Measurements from ENCODE around the gene ITGB7. TPM values are rescaled to one million over a fixed set of nuclear protein-coding genes. Genes with fewer than 3 reads are reported as not detected.
"Not testable (repeated sequence)": the region's sequence is repeated elsewhere in the genome, so short reads cannot be mapped to it uniquely, and the experiment has no call there.

Gene ITGB7
- total RNA-seq, 1 experiment from 2014 or later = 29.2 TPM

DNA sequence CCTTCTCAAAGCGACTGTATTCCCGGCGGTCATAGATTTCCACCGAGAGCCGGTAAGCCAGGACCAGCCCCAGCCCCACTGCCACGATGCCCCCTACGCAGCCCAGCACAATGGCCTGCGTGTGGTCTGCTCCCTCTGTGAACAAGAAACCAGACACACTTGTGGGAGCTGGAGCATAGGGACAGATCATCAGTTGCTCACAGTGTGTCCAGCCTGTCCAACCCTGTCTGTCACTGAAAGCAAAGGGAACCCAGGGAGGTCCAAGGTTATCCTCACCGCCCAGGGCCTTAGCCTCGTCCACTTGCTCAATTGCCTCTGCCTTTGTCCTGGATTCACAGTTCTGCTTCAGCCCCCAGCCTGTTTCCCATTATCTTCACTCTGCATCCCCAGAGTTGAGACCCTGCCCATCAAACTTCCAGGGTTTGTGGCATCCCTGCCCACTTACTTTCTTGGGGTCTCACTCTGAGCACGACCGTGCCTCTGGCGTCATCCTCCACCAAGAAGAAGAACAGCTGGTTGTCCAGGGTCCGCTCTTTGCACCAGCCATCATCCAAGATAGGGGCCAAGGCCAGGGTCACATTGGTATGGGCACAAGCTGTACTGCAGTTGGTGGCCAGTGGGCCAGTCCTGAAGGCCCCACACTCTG, 15.0 kb downstream of the ITGB7 start:
- in situ Hi-C loops (cut with HindIII; ENCODE audit: low pct_unique_long_range_greater_than_20kb, low sequenced_read_pairs) = no loop called here
- no peak for DNase-seq (ENCODE audit: low read depth, low spot score)

DNA sequence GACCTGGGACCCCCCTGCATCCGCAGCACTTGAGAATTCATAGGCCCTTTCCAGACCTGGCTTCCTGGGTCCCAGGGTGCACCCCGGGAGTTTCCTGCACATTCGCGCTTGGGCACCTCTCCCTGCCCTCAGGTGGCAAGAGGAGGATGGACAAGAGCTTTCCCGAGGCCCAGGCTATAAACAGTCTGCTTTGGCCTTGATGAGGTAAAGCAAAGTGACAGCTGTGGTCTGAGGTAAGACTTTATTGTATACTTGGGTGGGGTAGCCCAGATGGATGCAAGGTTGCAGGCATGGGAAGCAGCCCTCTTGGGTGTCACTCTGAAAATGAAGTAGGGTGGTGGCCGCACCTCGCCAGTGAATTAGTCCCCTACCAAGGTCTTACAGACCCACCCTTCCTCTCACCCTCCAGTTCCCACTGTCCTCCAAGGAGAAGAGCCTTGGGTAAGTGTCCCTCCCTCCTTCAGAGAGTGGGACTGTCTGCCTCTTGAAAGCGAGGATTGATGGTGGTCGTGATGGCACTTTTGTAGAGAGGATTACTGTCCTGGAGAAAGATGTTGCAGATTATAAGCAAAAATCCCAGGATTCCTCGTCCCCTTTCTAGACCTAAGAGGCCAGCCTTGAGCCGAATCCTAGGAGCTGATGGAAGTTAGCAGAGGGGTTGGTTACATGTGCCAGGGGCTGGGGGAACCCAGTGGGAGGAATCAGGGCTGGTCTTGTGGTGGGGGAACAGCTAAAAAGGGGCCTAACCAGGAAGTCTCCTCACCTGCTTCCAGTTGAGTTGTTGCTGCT, 15.8 kb downstream of the ITGB7 start:
- in situ Hi-C loops (cut with HindIII; ENCODE audit: low pct_unique_long_range_greater_than_20kb, low sequenced_read_pairs) = no loop called here

GRCh38 chr12:53190108-53190729, 16.8 kb downstream of the ITGB7 start:
- DNase-seq (ENCODE audit: low read depth, low spot score) = peak; percentile 68
- in situ Hi-C loops (cut with HindIII; ENCODE audit: low pct_unique_long_range_greater_than_20kb, low sequenced_read_pairs) = no loop called here

More for the DNA sequence above, 15.8 kb downstream of the ITGB7 start:
- no peak for DNase-seq (ENCODE audit: low read depth, low spot score)

DNA sequence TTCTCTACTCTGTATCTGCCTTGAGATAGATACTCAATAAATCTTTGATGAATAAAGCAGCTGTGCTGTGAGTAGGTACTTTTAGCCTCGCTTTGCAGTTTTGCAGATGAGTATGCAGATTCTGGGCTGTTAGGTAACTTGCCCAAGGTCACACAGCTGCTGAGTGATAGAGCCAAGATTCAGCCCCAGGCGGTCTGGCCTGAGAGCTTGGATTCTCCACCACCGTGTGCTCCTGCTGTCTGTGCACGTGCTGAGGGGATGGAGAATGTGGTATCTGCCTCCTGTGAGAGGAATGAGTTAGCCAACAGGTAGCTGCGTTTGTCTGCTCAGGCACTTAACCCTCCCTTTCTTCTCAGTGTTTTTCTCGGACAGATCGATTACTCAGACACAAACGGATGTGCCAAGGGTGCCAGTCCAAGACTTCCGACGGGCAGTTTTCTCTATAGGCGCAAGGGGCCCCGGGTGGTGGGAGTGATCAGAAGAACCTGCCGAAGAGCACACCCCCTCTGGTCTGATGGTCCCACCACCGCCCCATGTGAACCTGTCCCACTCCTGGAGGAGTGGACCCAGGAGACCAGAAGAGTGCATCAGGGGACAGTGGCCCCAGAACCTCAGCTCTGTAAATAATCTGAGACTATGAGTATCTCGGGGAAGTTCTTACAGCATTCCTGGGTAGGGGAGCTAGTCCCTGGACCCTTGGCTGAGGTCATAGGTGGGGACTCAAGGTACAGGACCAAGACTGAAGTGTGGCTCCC, 19.7 kb downstream of the ITGB7 start:
- DNase-seq (ENCODE audit: low read depth, low spot score) = no peak
- in situ Hi-C loops (cut with HindIII; ENCODE audit: low pct_unique_long_range_greater_than_20kb, low sequenced_read_pairs) = no loop called here

DNA sequence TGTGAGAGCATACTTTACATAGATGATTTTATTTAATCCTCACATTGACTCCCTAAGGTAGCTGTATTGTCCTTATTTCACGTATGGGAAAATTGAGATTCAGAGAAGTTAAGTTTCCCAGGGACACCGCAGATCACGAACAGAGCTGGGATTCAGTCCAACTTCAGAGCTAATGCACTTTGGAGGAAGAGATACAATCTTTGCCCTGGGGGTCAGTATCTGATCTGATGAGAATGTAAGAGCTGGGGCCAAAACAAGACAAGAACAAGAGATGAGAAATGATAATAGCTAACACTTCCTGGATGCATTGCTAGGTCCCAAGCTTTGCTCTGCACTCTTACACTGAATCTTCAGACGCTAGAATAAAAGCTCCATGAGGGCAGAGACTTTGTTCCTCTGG, 20.3 kb downstream of the ITGB7 start:
- in situ Hi-C loops (cut with HindIII; ENCODE audit: low pct_unique_long_range_greater_than_20kb, low sequenced_read_pairs) = no loop called here
- DNase-seq (ENCODE audit: low read depth, low spot score) = no peak

DNA sequence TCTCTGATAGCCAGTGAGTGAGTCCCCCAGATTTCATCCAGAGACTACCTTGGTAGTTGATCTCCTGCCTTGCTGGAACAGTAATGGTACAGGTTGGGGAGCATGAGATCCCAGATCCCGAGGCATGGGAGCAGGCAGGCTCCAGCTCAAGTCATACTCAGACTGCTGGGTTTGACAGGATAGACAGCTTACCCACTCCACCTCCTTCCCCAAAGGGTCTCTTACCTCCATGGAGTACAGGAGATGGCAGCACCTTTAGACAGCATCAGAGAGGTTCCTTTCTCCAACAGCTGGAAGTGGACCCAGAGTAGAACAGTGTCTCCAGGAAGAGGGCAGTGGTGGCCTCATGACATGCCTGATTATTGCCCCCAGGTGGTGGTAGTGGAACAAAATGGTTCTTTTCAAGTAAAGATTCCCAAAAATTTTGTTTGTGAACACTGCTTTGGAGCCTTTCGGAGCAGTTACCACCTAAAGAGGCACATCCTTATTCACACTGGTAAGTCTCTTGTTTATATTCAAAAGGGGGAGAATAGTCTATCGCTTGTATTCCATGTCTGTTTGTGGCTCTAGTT, 21.4 kb downstream of the ITGB7 start:
- DNase-seq (ENCODE audit: low read depth, low spot score) = no peak
- in situ Hi-C loops (cut with HindIII; ENCODE audit: low pct_unique_long_range_greater_than_20kb, low sequenced_read_pairs) = no loop called here

DNA sequence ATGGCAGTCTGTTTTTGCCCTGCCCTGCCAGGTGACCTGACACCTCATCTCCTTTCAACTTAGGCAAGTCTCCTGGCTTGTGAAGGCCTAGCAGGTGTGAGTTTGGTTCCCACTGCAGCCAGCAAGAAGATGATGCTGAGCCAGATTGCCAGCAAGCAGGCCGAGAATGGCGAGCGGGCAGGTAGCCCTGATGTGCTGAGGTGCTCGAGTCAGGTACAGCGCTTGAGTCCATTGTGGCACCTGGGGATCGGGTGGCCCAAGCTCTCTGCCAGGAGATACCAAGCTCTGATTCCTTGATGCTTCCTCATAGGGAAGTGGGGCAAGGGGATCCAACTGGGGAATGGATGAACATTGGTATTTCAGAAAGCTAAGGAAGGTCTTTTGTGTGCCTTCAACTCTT, 22.2 kb downstream of the ITGB7 start:
- DNase-seq (ENCODE audit: low read depth, low spot score) = no peak
- in situ Hi-C loops (cut with HindIII; ENCODE audit: low pct_unique_long_range_greater_than_20kb, low sequenced_read_pairs) = no loop called here

GRCh38 chr12:53182903-53183302, 24.1 kb downstream of the ITGB7 start:
- in situ Hi-C loops (cut with HindIII; ENCODE audit: low pct_unique_long_range_greater_than_20kb, low sequenced_read_pairs) = no loop called here
- DNase-seq (ENCODE audit: low read depth, low spot score) = no peak

GRCh38 chr12:53181935-53182334, 25.1 kb downstream of the ITGB7 start:
- DNase-seq (ENCODE audit: low read depth, low spot score) = no peak
- in situ Hi-C loops (cut with HindIII; ENCODE audit: low pct_unique_long_range_greater_than_20kb, low sequenced_read_pairs) = no loop called here

DNA sequence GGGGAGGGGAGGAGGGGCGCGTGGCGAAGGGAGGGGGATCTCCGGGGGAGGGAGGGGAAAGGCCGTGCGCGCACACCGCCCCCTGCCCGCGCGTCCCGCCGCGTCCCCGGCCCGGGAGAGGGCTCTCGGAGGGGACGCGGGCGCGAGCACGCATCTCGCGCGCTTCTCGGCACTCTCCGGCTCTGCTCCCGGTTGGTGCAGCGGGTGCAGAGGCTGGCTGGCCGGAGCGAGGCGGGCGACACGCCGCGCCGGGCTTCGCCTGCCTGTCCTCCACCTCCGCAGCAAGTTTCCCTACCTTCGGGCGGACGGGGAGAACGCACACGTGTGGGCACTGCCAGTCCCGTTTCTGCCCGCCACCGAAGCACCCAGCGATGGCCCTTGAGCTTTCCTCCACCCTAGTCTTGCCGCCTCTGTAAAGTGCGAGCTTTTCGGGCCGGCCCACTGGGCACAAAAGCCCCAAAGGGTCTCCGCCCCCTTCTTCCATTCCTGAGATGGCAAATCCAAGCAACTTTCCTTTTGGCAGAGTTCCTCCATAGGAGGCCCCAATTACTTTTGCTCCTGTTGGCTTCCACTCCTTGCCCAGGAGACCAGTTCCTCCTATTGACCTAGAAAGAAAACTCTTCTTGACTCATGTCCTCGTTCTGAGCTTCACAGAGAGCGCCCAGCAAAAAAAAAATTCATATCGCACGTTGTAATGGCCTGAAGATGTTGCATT, 26.0 kb downstream of the ITGB7 start:
- peak; percentile 85 for DNase-seq (ENCODE audit: low read depth, low spot score)
- in situ Hi-C loops (cut with HindIII; ENCODE audit: low pct_unique_long_range_greater_than_20kb, low sequenced_read_pairs) = no loop called here

GRCh38 chr12:53180220-53180930, 26.7 kb downstream of the ITGB7 start, which contains the start of the genes CSAD and ZNF740:
TSS of gene CSAD (minus strand) at chr12:53180925. CDS start at chr12:53173470, 7,455 bp downstream.
TSS of gene ZNF740 (plus strand) at chr12:53180722. CDS start at chr12:53181984, 1,262 bp downstream.
- in situ Hi-C loops (cut with HindIII; ENCODE audit: low pct_unique_long_range_greater_than_20kb, low sequenced_read_pairs) = no loop called here

GRCh38 chr12:53179687-53180219, 27.3 kb downstream of the ITGB7 start:
- in situ Hi-C loops (cut with HindIII; ENCODE audit: low pct_unique_long_range_greater_than_20kb, low sequenced_read_pairs) = no loop called here
- no peak for DNase-seq (ENCODE audit: low read depth, low spot score)

More at GRCh38 chr12:53180220-53180930, 26.7 kb downstream of the ITGB7 start, which contains the start of the genes CSAD and ZNF740:
- peak; percentile 99 for DNase-seq (ENCODE audit: low read depth, low spot score)

DNA sequence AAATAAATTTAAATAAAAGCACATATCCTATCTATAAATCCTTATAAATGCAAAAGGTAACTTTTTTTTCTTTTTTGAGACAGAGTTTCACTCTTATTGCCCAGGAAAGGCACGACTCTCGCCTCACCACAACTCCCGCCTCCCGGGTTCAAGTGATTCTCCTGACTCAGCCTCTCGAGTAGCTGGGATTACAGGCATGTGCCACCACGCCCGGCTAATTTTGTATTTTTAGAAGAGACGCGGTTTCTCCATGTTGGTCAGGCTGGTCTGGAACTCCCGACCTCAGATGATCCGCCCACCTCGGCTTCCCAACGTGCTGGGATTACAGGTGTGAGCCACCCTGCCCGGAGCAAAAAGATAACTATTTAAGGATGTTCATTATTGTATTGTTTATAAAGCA, 28.2 kb downstream of the ITGB7 start:
- DNase-seq (ENCODE audit: low read depth, low spot score); in situ Hi-C loops (cut with HindIII; ENCODE audit: low pct_unique_long_range_greater_than_20kb, low sequenced_read_pairs): not testable (repeated sequence)

DNA sequence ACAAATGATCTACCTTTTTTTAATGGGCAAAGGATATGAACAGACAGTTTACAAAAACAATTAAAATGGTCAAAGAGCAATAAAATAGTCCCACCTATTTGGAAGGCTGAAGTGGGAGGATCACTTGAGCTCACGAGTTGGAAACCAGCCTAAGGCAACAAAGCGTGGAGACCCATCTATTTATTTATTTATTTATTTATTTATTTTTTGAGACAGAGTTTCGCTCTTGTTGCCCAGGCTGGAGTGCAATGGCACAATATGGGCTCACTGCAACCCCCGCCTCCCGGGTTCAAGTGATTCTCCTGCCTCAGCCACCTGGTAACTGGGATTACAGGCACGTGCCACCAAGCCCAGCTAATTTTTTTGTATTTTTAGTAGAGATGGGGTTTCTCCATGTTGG, 29.6 kb downstream of the ITGB7 start:
- in situ Hi-C loops (cut with HindIII; ENCODE audit: low pct_unique_long_range_greater_than_20kb, low sequenced_read_pairs); DNase-seq (ENCODE audit: low read depth, low spot score): not testable (repeated sequence)

DNA sequence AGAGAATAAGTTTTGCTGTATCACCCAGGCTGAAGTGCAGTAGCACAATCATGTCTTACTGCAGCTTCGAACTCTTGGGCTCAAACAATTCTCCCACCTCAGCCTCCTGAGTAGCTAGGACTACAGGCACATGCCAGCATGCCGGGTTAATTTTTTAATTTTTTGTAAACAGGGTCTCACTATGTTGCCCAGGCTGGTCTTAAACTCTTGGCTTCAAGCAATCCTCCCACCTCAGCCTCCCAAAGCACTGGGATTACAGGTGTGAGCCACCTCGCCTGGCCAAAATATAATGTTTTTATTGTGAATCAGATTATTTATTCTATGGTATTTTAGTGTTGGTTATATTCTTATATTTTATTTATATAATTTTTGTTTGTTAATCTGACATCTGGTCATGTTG, 30.3 kb downstream of the ITGB7 start:
- DNase-seq (ENCODE audit: low read depth, low spot score) = no peak
- in situ Hi-C loops (cut with HindIII; ENCODE audit: low pct_unique_long_range_greater_than_20kb, low sequenced_read_pairs) = no loop called here

- in situ Hi-C loops (cut with HindIII; ENCODE audit: low pct_unique_long_range_greater_than_20kb, low sequenced_read_pairs) = no loop called here
- DNase-seq (ENCODE audit: low read depth, low spot score) = peak; percentile 76
These were observed 32.1 kb downstream of the ITGB7 start for GRCh38 chr12:53174881-53175491.
